B cell (primary cell): ENCODE measurements around the gene RMDN3. TPM values are rescaled to one million over a fixed set of nuclear protein-coding genes. Genes with fewer than 3 reads are reported as not detected.

Experiments
- ATAC-seq: fragments of 200-7000 bp; cut with Tn5 transposase; one replicate; pipeline ENCODE4 v1.10.0; 2021; ENCODE audit warnings: low read depth, mild to moderate bottlenecking, moderate number of reproducible peaks, moderate library complexity
- CTCF ChIA-PET: fragments of 350-600 bp; sonication (Branson Sonifier 250); formaldehyde crosslinking; loops from one replicate; lab custom pipeline; 2021; ENCODE audit warnings: antibody characterized with exemption, inconsistent platforms; lab: Charles Lee
- POLR2A ChIA-PET: fragments of 350-600 bp; sonication (Branson Sonifier 250); formaldehyde crosslinking; loops from one replicate; lab custom pipeline; 2021; ENCODE audit warnings: antibody characterized with exemption; lab: Charles Lee
- DNase-seq: peaks from one replicate; pipeline ENCODE4 v3.0.0; 2013
- H2AFZ ChIP-seq: 2 replicates; pipeline ENCODE4 v1.6.1; 2012; ENCODE audit warnings: mild to moderate bottlenecking, low read depth, low read length; ENCODE audit not compliant: insufficient read depth, poor library complexity, severe bottlenecking
- H3K27ac ChIP-seq, 2 donors: 1 replicate in 1 of 2; 2 replicates in 1 of 2; pipeline ENCODE4 v1.5.1; 2012 to 2013; ENCODE audit warnings: low read length in 2 of 2, mild to moderate bottlenecking in 2 of 2, moderate library complexity in 1 of 2
- H3K27me3 ChIP-seq, 4 experiments: fragments of 200-600 bp in 1 of 4; sonication (generic) in 1 of 4; replicated peaks in 1 of 4; 1 replicate in 2 of 4; 2 replicates in 2 of 4; pipeline versions ENCODE4 v1.6.1 to v1.7.0; 2013 to 2016; ENCODE audit warnings: low read length in 3 of 4, mild to moderate bottlenecking in 2 of 4, mixed read lengths in 1 of 4, moderate library complexity in 1 of 4; ENCODE audit not compliant: insufficient read depth in 4 of 4, control insufficient read depth in 3 of 4; ENCODE audit errors: control extremely low read depth in 1 of 4
- H3K36me3 ChIP-seq, 2 experiments: replicated peaks in 1 of 2; 1 replicate in 1 of 2; 2 replicates in 1 of 2; pipeline versions ENCODE4 v1.6.1 to v1.7.1; 2013; ENCODE audit warnings: low read length in 1 of 2; ENCODE audit not compliant: insufficient read depth in 2 of 2, control insufficient read depth in 1 of 2; ENCODE audit errors: control extremely low read depth in 1 of 2, extremely low read depth in 1 of 2
- H3K4me1 ChIP-seq, 2 donors: fragments of 200-600 bp in 1 of 2; sonication (generic) in 1 of 2; 1 replicate in 1 of 2; 2 replicates in 1 of 2; pipeline versions ENCODE4 v1.5.1 to v1.6.1; 2013 to 2017; ENCODE audit warnings: low read length in 2 of 2; ENCODE audit not compliant: control insufficient read depth in 2 of 2, insufficient read depth in 2 of 2
- H3K4me2 ChIP-seq: replicated peaks from 2 replicates; pipeline ENCODE3; 2012; ENCODE audit warnings: mild to moderate bottlenecking, low read depth, low read length; ENCODE audit not compliant: poor library complexity, severe bottlenecking
- H3K4me3 ChIP-seq, 5 experiments: fragments of 200-600 bp in 1 of 5; sonication (generic) in 1 of 5; 1 replicate in 3 of 5; 2 replicates in 2 of 5; pipeline versions ENCODE4 v1.5.1 to v1.7.0; 2011 to 2016; ENCODE audit warnings: low read length in 4 of 5, mild to moderate bottlenecking in 4 of 5, low read depth in 2 of 5, control low read depth in 1 of 5, moderate library complexity in 1 of 5; ENCODE audit not compliant: insufficient read depth in 1 of 5; ENCODE audit errors: control extremely low read depth in 1 of 5, extremely low read depth in 1 of 5
- H3K79me2 ChIP-seq: fragments of 200-600 bp; sonication (generic); one replicate; pipeline ENCODE4 v1.6.0; 2016; ENCODE audit warnings: low read length; ENCODE audit not compliant: control insufficient read depth, insufficient read depth
- H3K9ac ChIP-seq: fragments of 200-600 bp; sonication (generic); 2 replicates; pipeline ENCODE4 v1.6.1; 2017; ENCODE audit warnings: mild to moderate bottlenecking, low read length, moderate library complexity
- H3K9me3 ChIP-seq, 3 donors: one replicate each; pipeline versions ENCODE4 v1.6.1 to v1.7.1; 2013; ENCODE audit warnings: low read length in 2 of 3; ENCODE audit not compliant: control insufficient read depth in 2 of 3, insufficient read depth in 1 of 3; ENCODE audit errors: control extremely low read depth in 1 of 3
- H4K20me1 ChIP-seq: 2 replicates; pipeline ENCODE4 v1.6.0; 2012; ENCODE audit warnings: mild to moderate bottlenecking, low read length; ENCODE audit not compliant: insufficient read depth, control insufficient read depth, poor library complexity, severe bottlenecking
- H3K27ac Mint-ChIP-seq: one replicate; pipeline ENCODE4 v1.8.0; 2021; ENCODE audit warnings: mixed read lengths
- H3K27me3 Mint-ChIP-seq: one replicate; pipeline ENCODE4 v1.8.0; 2021; ENCODE audit warnings: mixed read lengths
- H3K4me1 Mint-ChIP-seq: one replicate; pipeline ENCODE4 v1.8.0; 2021; ENCODE audit warnings: mixed read lengths
- H3K4me3 Mint-ChIP-seq: one replicate; pipeline ENCODE4 v1.8.0; 2021; ENCODE audit warnings: mixed read lengths
- H3K9me3 Mint-ChIP-seq: one replicate; pipeline ENCODE4 v1.8.0; 2022; ENCODE audit warnings: mixed read lengths; ENCODE audit not compliant: insufficient read depth
- CTCF ChIP-seq: fragments of 200-600 bp; IDR thresholded peaks from one replicate; pipeline ENCODE4 v1.8.0; 2022; ENCODE audit warnings: antibody characterized with exemption, mild to moderate bottlenecking
- EZH2 ChIP-seq: IDR thresholded peaks from 2 replicates; pipeline ENCODE4 v1.6.1; 2012; ENCODE audit warnings: borderline replicate concordance, low read depth, mild to moderate bottlenecking, moderate library complexity, low read length; ENCODE audit not compliant: insufficient read depth, poor library complexity, severe bottlenecking
- WGBS: methylation state at CpG from one replicate; pipeline ENCODE4 v1.1.5; 2013; ENCODE audit warnings: missing lambda C conversion rate; ENCODE audit not compliant: insufficient coverage; 5-methylcytosine and 5-hydroxymethylcytosine counted together
- intact Hi-C: fragments of 100-400 bp; cut with micrococcal nuclease; formaldehyde crosslinking; loops from one replicate; pipeline ENCODE4 v1.10.0; 2022
- polyA plus RNA-seq: library from polyadenylated mRNA; depleted of rRNA; stranded (reverse); fragments of >200 nt; gene quantifications from 2 replicates; pipeline ENCODE4 v1.2.3, GENCODE V29; 2012
- total RNA-seq, 2 donors: library from RNA; stranded (reverse); fragments of 120-200 nt in 1 of 2; gene quantifications; 1 replicate in 1 of 2; 2 replicates in 1 of 2; pipeline versions ENCODE4 v1.2.3 to v1.2.4, GENCODE V29; 2013 to 2022

The RMDN3 gene
- total and polyA plus RNA-seq, 2 donors (not counting 1 experiment from before 2014, with no cell fraction given), result 12.4 to 22.1 TPM

- ChIA-PET POLR2A (interaction anchor here (0.6 kb wide), 1 partner anchor 35 kb away, joined by 7 read pairs; no protein-coding TSS in a partner anchor), CTCF (interaction anchor here (1.0 to 1.4 kb wide), 2 partner anchors 68 to 82 kb away, joined by 3 to 5 read pairs; no protein-coding TSS in a partner anchor)
- no peaks in the 10 kb centered on the region for H4K20me1 ChIP-seq
These were observed 40.9 kb downstream of the RMDN3 start for GRCh38 chr15:40714144-40714543.

DNA sequence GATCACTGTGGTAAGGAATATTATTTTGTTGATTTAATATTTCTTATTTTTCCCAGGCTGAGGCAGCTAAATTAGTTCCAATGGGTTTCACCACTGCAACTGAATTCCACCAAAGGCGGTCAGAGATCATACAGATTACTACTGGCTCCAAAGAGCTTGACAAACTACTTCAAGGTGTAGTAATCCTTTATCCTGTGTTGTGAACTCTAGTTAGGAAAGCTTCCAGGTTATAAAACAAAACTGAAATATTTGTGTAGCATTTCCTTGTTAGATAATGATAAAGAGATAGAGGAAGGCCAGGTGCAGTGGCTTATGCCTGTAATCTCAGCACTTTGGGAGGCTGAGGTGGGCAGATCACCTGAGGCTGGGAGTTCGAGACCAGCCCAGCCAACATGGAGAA lies 48.9 kb downstream of the RMDN3 start:
- no peaks in the 10 kb centered on the region for H3K4me1 Mint-ChIP-seq
- ATAC-seq, result no peak
- no peaks in the 10 kb centered on the region for H4K20me1 ChIP-seq
- H3K4me3 Mint-ChIP-seq, result no peak overlapping the region
- H3K4me3 ChIP-seq, result no peak overlapping the region
- H3K36me3 ChIP-seq, result no peaks in the 10 kb centered on the region
- H3K4me2 ChIP-seq, result no peak overlapping the region
- no peak overlapping the region for H3K9ac ChIP-seq
- no peaks in the 10 kb centered on the region for H3K27me3 Mint-ChIP-seq
- no peak overlapping the region for H2AFZ ChIP-seq
- no peaks in the 10 kb centered on the region for H3K27me3 ChIP-seq
- CTCF ChIA-PET, result interaction anchor here (1.1 kb wide), 1 partner anchor 77 kb away, joined by 3 read pairs; no protein-coding TSS in a partner anchor
- H3K4me1 ChIP-seq, result no peaks in the 10 kb centered on the region
- no peak for DNase-seq
- no peaks in the 10 kb centered on the region for H3K79me2 ChIP-seq
- POLR2A ChIA-PET, result no interaction called here
- no peaks in the 10 kb centered on the region for H3K9me3 Mint-ChIP-seq
- intact Hi-C loops, result no loop called here
- H3K9me3 ChIP-seq, result no peaks in the 10 kb centered on the region
- no peak overlapping the region for H3K27ac Mint-ChIP-seq
- TF ChIP-seq CTCF, result no peak
- TF ChIP-seq EZH2, result no peak
- H3K27ac ChIP-seq, result no peak overlapping the region
- WGBS, result 100% methylated on average over 1 of the region's 2 CpGs

More at GRCh38 chr15:40714144-40714543, 40.9 kb downstream of the RMDN3 start:
- Histone ChIP-seq H3K27me3 (no peaks in the 10 kb centered on the region), H3K27ac (no peak overlapping the region), H3K4me3 (no peak overlapping the region), H3K4me1 (no peaks in the 10 kb centered on the region), H3K36me3 (peaks cover 0 to 1% of the 10 kb centered on the region in 2 experiments), H3K9me3 (no peaks in the 10 kb centered on the region), H3K79me2 (no peaks in the 10 kb centered on the region), H3K4me2 (no peak overlapping the region), H2AFZ (no peak overlapping the region), H3K9ac (no peak overlapping the region)
- 100% methylated on average over 1 of the region's 2 CpGs for WGBS
- Mint-ChIP-seq H3K27ac (no peak overlapping the region), H3K4me1 (no peaks in the 10 kb centered on the region), H3K9me3 (no peaks in the 10 kb centered on the region), H3K27me3 (no peaks in the 10 kb centered on the region), H3K4me3 (no peak overlapping the region)
- intact Hi-C loops, result no loop called here
- DNase-seq (no peak), ATAC-seq (no peak)
- TF ChIP-seq CTCF (no peak), EZH2 (no peak)
